HL-60/S4 (cell line): ENCODE results near the gene HEPACAM.

Experiments
- in situ Hi-C: fragments of 300-500 bp; cut with MboI; formaldehyde crosslinking; loops from 2 replicates; pipeline ENCODE4 v1.14.3; 2022; ENCODE audit warnings: low sequenced_read_pairs

HEPACAM gene

DNA sequence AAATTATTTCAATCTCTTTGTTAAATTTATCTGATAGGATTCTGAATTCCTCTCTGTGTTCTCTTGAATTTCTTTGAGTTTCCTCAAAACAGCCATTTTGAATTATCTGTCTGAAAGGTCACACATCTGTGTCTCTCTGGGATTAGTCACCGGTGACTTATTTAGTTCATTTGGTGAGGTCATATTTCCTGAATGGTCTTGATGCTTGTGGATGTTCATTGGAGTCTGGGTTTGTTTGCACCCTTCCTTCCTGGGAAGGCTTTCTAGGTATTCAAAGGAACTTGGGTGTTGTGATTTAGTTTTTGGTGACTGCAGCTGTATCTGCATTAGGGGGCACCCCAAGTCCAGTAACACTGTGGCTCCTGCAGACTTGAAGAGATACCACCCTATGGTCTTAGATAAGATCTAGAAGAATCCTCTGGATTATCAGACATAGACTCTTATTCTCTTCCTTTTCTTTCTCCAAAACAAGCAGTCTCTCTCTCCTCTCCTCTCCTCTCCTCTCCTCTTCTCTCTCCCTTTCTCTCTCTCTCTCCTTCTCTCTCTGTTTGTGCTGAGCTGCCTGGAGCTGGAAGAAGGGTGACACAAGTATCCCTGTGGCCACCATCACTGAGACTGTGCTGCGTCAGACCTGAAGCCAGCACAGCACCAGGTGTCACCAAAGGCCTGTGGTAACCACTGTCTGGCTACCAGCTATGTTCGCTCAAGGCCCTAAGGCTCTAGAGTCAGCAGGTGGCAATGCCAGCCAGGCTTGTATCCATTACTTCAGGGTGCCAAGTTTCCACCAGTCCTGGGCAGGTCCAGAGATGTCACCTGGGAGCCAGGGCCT, 20.1 kb downstream of the HEPACAM start:
- in situ Hi-C loops = no loop called here

DNA sequence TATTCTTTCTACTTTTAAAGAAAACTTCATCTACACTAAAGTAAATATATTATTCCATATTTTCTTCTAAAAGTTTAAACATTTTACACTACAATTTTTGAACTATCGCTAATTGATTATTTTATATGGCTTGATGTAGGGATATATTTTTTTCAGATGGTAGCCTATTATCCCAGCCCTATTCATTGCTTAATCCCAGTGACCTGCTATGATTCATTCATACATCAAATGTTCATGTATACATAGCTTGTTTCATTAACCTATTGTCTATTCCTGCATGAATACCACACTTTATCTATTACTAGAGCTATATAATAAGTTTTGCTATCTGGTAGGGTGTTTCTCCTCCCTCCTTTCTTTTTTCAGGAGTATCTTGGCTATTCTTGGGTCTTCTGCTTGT, 33.2 kb downstream of the HEPACAM start:
- in situ Hi-C loops = no loop called here

DNA sequence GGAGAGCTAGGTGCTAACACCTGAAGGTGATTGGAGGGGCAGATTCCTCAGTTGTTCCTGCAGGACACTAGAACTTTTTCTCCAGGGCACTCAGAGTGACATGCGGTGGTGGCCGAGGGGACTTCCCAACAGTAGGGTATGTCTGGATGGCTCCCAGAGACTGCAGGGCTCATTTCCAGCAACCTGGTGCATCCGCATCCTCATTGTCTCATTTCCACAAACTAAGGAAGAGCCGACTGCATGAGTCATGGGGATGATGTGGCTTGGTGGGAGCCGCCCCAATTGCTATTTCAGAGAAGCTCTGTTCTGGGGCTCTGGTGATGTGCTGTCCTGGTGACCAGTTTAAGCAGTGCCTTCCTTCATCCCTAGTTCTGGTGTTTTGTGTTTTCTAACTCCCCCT, 35.4 kb downstream of the HEPACAM start:
- in situ Hi-C loops = no loop called here

DNA sequence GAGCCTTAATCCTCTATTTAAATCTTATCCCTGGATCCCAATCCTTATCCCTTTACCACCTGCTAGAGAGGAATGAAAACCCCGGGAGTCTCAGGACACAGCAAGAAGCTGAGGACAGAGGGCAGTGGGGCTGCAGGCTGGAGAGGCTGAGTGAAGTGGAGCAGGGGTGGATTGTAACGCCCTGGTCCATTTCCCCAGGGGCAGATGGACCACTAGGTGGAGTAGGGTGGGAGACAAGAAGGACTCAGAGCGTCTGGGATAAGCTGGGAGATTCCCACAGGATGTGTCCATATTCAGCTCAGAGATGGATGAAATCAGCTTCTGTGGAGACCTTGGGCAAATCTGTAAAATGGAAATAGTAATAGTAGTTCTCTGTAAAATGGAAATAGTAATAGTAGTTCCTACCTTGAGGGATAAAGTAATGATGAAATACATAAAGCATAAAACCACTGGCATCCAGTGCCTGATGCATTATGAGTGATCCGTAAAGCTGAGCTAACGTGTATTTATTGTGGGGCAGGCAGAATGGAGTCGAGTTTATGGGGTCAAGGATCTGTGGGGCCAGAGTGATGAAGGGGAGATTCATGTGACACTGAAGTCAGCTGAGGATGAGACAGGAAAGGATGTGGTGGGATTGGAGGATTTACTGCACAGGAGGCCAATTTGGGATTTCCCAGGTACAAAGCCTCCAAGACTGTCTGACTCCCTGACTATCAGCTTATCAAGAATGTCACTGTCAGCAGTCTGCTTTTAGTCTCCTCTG, 36.3 kb downstream of the HEPACAM start:
- in situ Hi-C loops = no loop called here

DNA sequence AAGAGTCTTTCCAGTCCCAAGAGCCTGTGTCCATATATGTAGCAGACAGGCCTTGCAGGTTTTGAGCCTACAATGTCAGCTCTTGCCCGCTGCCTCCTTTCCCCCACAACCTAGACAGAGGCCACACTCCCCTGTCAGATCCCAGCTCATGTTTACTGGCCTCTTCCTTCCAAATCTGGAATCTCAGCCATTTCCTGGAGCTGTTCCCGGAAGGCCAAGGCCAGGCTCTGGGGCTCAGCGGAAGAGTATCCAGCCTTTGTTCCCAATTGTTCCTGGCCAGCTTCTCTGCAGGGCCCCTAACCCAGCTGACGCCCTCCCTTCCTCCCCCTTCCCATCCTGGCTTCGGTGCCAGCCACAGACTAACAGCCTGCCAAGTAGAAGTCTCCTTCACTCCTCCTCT, 37.1 kb downstream of the HEPACAM start:
- in situ Hi-C loops = no loop called here

DNA sequence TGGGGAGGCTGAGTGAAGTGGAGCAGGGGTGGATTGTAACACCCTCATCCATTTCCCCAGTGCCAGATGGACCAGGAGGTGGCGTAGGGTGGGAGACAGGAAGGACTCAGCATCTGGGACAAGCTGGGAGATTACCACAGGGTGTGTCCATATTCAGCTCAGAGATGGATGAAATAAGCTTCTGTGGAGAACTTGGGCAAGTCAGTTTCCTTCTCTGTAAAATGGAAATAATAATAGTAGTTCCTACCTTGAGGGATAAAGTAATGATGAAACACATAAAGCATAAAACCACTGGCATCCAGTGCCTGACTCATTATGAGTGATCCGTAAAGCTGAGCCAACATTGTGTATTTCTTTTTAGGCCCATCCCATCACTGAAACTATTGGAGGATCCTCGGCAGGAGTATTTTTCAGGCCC, 37.6 kb downstream of the HEPACAM start:
- in situ Hi-C loops = no loop called here

DNA sequence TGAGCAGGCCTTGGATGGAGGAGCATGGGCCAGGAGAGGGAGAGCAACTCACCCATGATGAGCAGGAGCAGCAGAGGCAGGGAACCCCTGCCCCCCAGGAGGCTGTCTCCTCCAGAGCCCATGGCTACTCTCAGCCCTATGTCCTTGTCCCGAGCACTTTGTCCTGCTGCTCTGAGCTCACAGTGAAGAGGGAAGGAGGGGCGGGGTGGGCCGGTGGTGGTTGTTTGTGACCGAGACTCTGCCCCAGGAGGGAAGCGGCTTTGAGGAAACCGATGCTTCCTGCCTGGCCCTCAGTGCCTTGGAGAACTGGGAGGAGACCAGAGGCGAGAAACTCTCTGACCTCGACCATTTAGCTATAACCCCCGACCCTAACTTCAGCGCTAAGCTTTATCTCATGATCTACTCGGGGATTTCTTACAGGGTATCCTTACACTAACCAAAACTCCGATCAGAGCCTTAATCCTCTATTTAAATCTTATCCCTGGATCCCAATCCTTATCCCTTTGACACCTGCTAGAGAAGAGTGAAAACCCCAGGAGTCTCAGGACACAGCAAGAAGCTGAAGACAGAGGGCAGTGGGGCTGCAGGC, 38.1 kb downstream of the HEPACAM start, which contains the start of gene ROBO4:
Gene ROBO4, minus strand, starts transcription at position 192 of the 589 bp plus-strand sequence. Its CDS starts 70 bp downstream, at position 122.
- in situ Hi-C loops = no loop called here

DNA sequence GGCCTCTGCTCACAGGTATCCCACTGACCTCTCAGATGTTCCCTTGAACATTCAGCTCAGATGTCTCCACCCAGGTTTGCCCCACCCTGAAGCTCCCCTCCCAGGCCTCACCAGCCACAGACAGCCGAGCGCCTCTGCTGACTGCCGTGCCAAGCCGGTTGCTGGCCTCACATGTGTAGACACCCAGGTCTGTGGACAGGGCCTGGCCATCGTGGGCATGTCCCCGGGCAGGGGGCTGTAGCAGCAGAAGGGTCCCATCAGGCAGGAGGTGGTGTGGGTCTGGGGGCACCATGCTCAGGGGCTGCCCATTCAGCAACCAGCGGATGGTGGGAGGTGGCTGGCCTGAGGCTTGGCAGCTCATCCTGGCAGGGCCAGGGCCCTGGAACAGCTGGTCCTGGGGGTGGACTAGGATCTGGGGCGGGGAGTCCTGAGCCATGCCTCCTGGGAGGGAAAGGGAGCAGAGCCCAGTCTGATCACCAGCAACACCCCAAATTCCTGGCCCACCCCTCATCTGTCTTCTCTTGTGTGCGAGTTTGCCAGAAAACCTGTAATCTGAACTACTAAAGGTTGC, 38.9 kb downstream of the HEPACAM start:
- in situ Hi-C loops = no loop called here

DNA sequence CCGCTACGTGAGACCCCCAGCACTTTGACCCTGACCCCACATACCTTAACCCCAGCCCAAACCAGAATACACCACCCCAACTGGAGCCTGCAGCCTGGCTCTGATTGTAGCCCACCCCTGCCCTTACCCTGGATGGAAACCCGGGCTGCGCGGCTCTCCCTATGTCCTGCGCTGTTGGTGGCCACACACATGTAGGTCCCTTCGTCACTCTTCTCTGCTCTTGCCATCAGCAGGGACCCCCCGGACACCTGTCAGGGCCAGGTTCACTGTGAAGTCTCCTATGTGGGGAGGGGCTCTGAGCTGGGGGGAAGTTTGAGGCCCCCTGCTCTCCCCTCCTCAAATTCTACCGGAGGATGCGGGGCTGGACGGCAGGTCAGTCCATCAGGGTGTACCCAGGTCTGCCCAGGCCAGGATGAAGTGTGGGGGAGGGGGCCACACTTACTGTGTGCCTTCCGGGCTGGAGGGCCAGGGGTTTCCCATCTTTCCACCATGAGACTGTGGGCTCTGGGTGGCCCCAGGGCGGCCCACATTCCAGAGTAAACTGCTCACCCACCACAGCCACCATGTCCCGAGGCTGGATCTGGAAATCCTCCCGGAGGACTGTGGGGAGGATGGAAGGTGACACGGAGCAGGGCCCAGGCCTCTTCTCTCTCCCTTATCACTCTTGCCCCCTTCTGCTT, 39.6 kb downstream of the HEPACAM start:
- in situ Hi-C loops = no loop called here

DNA sequence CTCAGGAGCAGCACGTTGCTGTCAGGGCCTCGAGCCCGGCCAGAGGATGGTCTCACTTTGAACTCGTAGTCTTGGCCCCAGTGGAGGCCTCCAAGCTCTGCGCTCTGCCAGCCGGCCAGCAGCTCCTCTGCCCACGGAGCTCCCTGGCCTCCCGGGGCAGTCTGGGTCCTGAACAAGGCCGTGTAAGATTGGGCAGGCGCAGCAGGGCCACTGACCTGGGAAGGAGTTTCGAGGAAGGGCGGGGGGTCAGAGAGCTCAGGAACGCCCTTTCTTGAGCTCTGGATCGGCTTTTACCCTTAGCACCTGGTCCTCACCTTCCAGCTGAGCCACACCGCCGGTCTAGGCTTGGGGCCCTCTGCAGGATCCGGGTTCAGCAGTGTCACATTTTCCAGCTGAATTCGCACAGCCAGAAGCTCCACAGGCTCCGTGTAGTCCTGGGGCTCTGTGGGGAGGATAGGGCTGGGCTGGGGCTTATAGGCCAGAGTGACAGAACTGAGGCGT, 40.3 kb downstream of the HEPACAM start:
- in situ Hi-C loops = no loop called here

DNA sequence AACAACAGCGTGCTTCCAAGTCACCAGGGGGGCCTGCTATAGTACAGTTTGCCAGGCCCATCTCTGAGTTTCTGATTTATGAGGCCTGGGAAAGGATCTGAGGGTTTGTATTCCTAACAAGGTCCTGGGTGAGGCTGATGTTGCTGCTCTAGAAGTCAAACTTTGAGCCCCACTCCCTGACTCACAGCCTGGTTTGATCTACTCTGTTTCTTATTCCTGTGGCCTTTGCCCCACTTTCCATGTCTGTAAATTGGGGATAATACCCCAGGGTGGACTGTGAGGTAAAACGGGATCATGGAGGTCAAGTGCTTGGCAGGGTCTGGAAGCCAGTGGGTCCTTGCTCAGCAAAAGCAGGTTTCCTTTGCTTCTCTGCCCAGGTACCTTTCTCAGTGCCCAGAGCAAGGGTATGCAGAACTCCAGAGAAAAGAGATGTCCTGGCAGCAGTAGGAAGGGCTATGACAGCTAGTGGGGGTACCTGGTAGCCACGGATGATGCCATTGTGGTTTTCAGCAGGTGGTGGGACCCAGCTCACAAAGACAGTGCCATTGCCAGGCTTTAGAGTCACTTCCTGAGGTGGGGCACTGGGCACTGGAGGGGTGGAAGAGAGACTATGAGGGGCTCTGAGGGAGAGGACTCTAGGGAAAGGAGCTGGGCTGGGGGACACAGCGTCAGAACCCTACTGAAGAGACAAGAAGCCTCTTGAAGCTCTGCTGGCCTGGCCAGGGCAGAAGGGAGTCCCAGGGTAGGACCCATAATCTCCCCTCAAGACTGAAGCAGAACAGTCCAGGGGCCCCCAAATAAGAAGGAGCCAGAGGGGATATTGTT, 41.0 kb downstream of the HEPACAM start:
- in situ Hi-C loops = no loop called here

DNA sequence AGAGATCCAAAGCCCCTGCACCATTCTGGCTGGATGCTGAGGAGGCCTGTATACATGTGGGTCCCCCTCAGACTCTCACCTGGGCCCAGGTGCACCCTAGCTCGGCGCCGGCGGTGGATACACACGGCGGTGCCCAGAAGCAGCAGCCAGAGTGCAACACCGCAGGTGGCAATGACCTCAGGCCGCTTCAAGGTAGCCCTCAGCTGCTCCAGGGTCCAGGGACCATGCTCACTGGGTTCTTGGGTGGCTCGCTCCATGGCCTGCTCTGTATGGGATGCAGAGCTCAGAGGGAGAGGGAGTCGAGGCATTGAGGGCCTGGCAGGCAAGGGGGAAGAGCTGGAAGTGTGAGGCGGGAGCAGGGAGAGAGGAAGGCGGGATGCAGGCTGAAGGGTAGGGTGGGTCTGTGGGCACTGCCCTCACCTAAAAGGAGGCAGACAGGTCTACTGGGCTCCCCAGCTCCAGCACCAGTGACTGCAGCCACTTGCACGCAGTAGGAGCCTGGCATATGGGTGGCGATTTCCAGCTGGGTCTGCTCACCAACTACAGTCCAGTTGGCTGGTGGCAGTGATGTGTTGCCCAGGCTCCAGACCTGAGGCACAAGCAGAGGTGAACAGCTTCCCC, 42.0 kb downstream of the HEPACAM start:
- in situ Hi-C loops = no loop called here

DNA sequence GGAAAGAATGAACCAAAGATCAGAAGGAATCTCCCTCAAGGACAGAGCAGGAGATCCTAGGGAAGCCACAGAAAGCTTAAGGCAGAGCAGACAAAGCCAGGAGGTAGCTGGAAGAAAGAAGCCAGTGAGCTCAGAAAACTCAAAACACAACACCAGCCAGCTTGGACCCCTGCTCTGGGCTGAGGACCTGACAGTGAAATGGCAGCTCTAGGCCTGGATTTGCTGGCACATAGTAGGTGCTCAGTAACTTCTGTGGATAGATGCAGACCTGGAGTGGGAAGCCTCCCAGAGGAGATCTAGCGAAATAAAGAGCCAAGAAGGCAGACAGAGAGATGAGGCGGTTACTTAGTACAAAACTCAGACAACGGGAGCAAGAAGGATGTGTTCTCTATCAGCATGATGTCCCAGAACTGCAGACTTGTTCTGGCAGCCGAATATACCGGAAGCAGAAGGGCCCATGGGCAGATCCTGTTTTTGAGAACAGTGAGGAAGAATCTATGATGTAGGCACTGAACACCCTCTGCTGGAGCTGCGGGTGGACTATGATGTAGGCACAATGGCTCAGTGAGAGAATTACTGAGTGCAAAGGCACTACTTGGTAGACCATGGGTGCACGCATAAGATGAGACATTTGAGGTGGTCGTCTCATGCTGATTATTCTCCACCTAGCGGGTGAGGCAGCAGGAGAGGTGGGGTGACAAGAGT, 42.9 kb downstream of the HEPACAM start:
- in situ Hi-C loops = no loop called here

DNA sequence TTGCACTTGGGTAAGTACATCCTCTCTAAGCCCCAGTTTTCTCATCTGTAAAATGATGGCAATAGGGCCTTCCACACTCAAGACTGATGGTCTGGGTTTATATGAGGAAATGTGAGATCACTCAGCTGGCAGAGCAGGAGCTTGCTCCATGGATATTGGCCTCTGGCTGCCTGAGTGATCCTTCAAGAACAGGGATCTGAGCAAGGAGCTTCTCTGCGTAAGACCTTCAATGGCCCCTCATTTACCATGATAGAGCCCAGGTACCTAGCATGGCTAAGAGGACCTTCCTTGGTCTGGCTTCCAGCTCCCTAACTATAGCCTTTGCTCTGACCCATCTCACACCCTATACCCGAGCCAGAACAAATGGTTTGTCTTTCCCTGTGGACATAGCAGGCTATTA, 43.7 kb downstream of the HEPACAM start:
- in situ Hi-C loops = no loop called here

DNA sequence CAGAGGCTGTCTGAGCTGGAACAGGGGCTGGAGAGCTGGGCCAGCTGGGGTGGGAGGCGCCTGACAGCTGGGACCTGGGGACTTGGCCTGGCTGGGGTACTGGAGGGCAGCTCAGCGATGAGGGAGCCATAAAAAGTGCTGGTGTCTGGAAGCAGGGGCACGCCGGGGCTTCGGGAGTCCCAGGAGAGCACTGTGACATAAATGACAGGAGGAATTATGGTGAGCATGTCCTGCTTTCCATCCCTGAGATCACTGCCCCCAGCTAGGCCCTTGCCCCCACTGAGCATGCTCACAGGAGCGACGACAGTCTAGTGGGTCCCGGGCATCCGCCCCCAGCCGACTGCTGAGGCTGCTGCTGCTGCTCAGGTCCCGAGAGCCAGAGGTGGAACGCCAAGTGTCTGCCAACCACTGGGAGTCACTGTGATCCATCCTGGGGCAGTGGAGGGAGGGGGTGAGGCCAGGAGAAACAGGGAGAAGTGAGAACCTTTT, 44.4 kb downstream of the HEPACAM start:
- in situ Hi-C loops = no loop called here

DNA sequence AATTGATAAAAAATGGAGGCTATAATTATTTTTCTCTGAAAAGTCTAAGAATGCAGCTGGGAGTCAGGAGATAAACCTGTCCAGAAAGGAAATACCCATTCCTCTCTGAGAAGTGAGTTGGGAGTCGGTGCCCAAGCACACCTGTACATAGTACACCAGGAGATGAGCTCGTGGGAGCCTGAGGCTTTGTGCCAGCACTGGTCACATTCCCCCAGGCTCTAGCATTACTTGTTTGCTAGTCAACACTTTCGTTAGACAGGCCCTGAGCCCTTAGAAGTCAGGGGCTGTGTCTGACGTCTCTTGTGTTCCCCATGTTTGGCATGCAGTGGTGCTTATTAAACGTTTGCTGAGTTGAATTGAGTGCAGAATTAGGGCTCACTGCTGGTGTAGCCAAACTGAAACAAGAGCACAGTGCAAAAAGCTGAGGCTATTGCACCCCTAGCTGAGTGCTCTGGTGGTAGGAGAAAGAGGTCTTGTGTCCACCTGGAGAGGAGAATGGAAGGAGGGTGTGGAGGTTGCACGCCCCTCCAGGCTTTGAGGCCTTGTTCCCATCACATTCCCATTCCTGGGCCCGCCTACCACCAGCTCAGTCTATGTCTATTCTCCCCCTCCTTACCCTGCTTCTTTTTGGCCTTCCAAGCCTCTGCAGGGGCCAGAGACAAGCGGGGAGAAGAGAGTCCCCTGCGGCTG, 45.0 kb downstream of the HEPACAM start:
- in situ Hi-C loops = no loop called here

DNA sequence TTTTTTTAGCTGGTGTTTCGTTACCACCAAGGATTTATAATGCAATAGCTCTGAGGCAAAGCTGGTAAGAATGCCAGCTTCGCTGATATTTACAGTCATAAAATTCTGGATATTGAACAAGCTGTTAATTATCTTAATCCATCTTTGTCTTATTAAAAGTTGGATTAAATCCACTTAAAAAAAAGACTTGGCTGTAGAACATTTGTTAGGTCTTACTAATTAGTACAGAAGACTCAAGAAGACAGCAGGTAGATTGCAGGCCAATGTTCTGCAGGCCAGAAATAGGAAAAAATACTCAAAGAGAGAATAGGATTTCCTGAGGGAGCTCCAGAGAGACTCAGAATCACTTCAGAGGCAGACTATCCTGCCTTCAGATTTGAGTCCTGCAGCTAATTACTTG, 45.7 kb downstream of the HEPACAM start:
- in situ Hi-C loops = no loop called here
